GM19035 (cell line): Measurements from ENCODE around the gene LEPROT.

Source experiments
- ATAC-seq: cut with Tn5 transposase; IDR thresholded peaks from one replicate; pipeline ENCODE4 v1.9.1; 2021; ENCODE audit not compliant: unreplicated experiment

LEPROT gene

GRCh38 chr1:65471861-65472332 is 51.4 kb downstream of the LEPROT start:
- no peak for ATAC-seq

DNA sequence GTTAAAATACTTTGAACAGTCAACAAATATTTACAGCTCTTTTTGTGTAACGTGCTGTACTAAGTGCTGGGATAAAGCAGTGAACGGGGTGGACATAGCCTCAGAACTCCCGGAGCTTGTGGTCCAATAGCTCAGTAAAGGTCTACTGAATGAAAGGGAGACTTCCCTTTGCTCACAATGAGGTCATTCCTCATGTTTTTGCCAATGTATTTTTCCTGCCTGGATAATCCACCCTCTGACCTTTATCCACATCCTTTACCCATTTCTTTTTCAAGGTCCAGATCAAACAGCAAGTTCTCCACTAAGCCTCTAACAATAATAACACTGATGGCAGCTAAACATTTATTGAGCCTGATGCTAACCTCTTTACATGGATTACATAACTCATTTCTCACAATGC is 55.9 kb downstream of the LEPROT start:
- no peak for ATAC-seq

DNA sequence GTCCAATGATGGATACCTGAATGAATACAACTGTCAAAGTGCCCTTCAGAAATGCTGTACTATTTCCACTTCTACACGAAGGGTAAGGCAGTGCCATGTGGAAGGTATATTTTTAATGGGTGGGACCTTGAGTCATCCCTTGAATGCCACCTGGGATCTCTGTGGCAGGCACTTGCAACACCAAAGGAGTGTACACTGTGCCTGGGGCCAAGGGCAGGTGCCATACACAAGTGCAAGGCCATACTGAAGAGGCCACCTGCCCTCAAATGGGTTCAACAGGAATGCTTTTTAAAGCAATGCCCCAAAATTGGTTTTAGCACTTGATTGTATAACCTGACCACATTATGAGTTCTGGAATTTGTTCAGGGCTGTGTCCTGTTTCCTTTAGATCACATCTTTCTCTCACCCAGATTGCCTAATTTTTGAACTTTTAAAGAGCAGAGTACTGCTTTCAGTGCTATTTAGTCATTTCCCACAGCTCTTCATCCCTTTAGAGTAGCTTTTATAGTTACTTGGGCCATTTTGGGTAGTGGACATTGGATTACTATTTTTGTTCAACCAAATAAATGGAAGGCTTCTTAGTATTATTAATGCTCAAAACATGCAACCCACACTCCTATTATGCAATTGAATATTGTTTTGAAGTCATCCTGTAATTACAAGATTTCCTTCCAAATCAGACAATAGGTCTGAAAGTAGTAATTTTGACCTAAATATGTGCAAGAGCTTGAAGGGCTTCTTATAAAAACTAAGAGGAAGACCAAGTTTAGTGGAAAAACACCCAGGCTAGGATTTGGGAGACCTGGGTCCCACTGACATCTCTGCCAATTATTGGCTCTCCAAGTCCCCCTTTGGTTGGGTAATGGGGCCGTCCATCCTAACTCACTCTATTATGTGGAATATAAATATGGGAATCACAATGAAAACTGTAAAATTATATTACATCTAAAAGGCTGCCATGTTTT is 57.2 kb downstream of the LEPROT start:
- no peak for ATAC-seq

- no peak for ATAC-seq
Measured at GRCh38 chr1:65478379-65479026, 58.0 kb downstream of the LEPROT start.

- no peak for ATAC-seq
Measured at GRCh38 chr1:65479554-65480204, 59.2 kb downstream of the LEPROT start.

- no peak for ATAC-seq
Measured at GRCh38 chr1:65480684-65481405, 60.4 kb downstream of the LEPROT start.

GRCh38 chr1:65483993-65484754 is 63.7 kb downstream of the LEPROT start:
- no peak for ATAC-seq
